GM12878 (cell line): ENCODE results near the gene DPYSL3. TPM values are rescaled to one million over a fixed set of nuclear protein-coding genes. Genes with fewer than 3 reads are reported as not detected.

ENCODE experiments used
- ATAC-seq: fragments of 200-7000 bp; cut with Tn5 transposase; 3 replicates; pipeline ENCODE4 v1.9.1; 2020; ENCODE audit warnings: mild to moderate bottlenecking, moderate library complexity
- BruUV-seq: library from RNA; stranded (reverse); fragments of 400-500 nt; replicated peaks from 2 replicates; lab custom pipeline; 2021; lab: Mats Ljungman, UMichigan
- CTCF ChIA-PET: fragments of 300-600 bp; sonication (Branson Sonifier 250); formaldehyde crosslinking; extraction: SDS; loops from one replicate; lab custom pipeline; 2021; ENCODE audit warnings: inconsistent platforms; lab: Yijun Ruan, JAX
- POLR2A ChIA-PET: fragments of 350-600 bp; formaldehyde crosslinking; extraction: SDS; loops from one replicate; lab custom pipeline; 2021; ENCODE audit warnings: inconsistent platforms; lab: Charles Lee
- RAD21 ChIA-PET: fragments of 300-600 bp; sonication (Branson Sonifier 250); formaldehyde crosslinking; loops from one replicate; lab custom pipeline; 2023; ENCODE audit warnings: antibody characterized with exemption; ENCODE audit not compliant: unreplicated experiment; lab: Charles Lee
- SMC1A ChIA-PET: fragments of 300-600 bp; sonication (Branson Sonifier 250); formaldehyde crosslinking; loops from one replicate; lab custom pipeline; 2023; ENCODE audit not compliant: unreplicated experiment, uncharacterized antibody; lab: Charles Lee
- DNase-seq: peaks from one replicate; pipeline ENCODE4 v3.0.0-alpha.2; 2011; ENCODE audit warnings: low read depth, low spot score
- FAIRE-seq: peaks from 3 replicates; lab custom pipeline; 2011; peaks lifted over from hg19 to GRCh38; lab: Jason Lieb, UNC
- H2AFZ ChIP-seq: 2 replicates; pipeline ENCODE4 v1.6.0; 2011; ENCODE audit warnings: low read depth, low read length, control low read depth; ENCODE audit not compliant: control insufficient read depth
- H3K27ac ChIP-seq: 2 replicates; pipeline ENCODE4 v1.5.1; 2011; ENCODE audit warnings: control low read depth; ENCODE audit not compliant: control insufficient read depth, insufficient read depth
- H3K27me3 ChIP-seq, 2 experiments: replicated peaks in 1 of 2; 2 replicates each; pipeline versions ENCODE4 v1.6.0 to v1.6.1; 2011; ENCODE audit warnings: low read length in 1 of 2; ENCODE audit not compliant: control insufficient read depth in 2 of 2, insufficient read depth in 2 of 2
- H3K36me3 ChIP-seq, 2 experiments: 2 replicates each; pipeline ENCODE4 v1.5.1; 2011; ENCODE audit warnings: low read length in 1 of 2; ENCODE audit not compliant: control insufficient read depth in 2 of 2, insufficient read depth in 2 of 2
- H3K4me1 ChIP-seq: 2 replicates; pipeline ENCODE4 v1.6.1; 2011; ENCODE audit warnings: mild to moderate bottlenecking, low read length, moderate library complexity, mixed read lengths; ENCODE audit not compliant: control insufficient read depth, insufficient read depth
- H3K4me2 ChIP-seq: 2 replicates; pipeline ENCODE4 v1.6.0; 2011; ENCODE audit warnings: control low read depth; ENCODE audit not compliant: control insufficient read depth, insufficient read depth
- H3K4me3 ChIP-seq: fragments of 200-600 bp; sonication (generic); 2 replicates; pipeline ENCODE4 v1.5.1; 2016
- H3K79me2 ChIP-seq: 2 replicates; pipeline ENCODE4 v1.6.0; 2011; ENCODE audit warnings: low read length; ENCODE audit not compliant: control insufficient read depth, insufficient read depth
- H3K9ac ChIP-seq: 2 replicates; pipeline ENCODE4 v1.8.0; 2011; ENCODE audit warnings: low read length, control low read depth, mixed read lengths; ENCODE audit not compliant: control insufficient read depth, insufficient read depth
- H3K9me3 ChIP-seq: replicated peaks from 3 replicates; pipeline ENCODE4 v1.5.1; 2011; ENCODE audit warnings: mild to moderate bottlenecking, low read length; ENCODE audit not compliant: control insufficient read depth, insufficient read depth
- H4K20me1 ChIP-seq: 2 replicates; pipeline ENCODE4 v1.6.0; 2011; ENCODE audit not compliant: control insufficient read depth, insufficient read depth
- NFYB ChIP-seq: IDR thresholded peaks from 2 replicates; pipeline ENCODE4 v1.6.1; 2011; ENCODE audit warnings: low read depth, mild to moderate bottlenecking, low read length, improper control_type of control experiment, moderate library complexity; ENCODE audit not compliant: insufficient read depth
- SMC3 ChIP-seq: IDR thresholded peaks from 2 replicates; pipeline ENCODE4 v1.6.1; 2011; ENCODE audit warnings: low read length, improper control_type of control experiment, borderline replicate concordance
- TARDBP ChIP-seq: IDR thresholded peaks from 2 replicates; pipeline ENCODE4 v1.6.1; 2016; ENCODE audit warnings: borderline replicate concordance
- YBX1 ChIP-seq: fragments of 450-650 bp; IDR thresholded peaks from 2 replicates; pipeline ENCODE4 v1.6.1; 2016; ENCODE audit warnings: antibody characterized with exemption
- WGBS: methylation state at CpG from one replicate; pipeline ENCODE4 v1.1.6; 2016; ENCODE audit warnings: low lambda C conversion rate; ENCODE audit not compliant: insufficient replicate concordance, insufficient coverage; ENCODE audit errors: missing lambda C conversion rate; 5-methylcytosine and 5-hydroxymethylcytosine counted together
- in situ Hi-C: fragments of 300-500 bp; cut with MboI; formaldehyde crosslinking; loops from 9 replicates; pipeline ENCODE4 v1.14.3; 2018; ENCODE audit warnings: mixed read lengths
- intact Hi-C: fragments of 100-400 bp; cut with micrococcal nuclease; formaldehyde crosslinking; loops from one replicate; pipeline ENCODE4 v1.14.2; 2022; ENCODE audit not compliant: unreplicated experiment
- polyA plus RNA-seq, 11 experiments: library from polyadenylated mRNA; depleted of rRNA in 4 of 11; unstranded in 6 of 11; stranded (reverse) in 5 of 11; fragments of >200 nt; fragmentation: Nextera tagmentation in 4 of 11; fragmentation: Illumina TruSeq in 1 of 11; extraction: Ambion mirVana in 4 of 11; extraction: Trizol in 1 of 11; gene quantifications; 1 replicate in 1 of 11; 2 replicates in 10 of 11; pipeline versions ENCODE4 v1.2.1 to v1.2.3, GENCODE V29; 2011 to 2016; ENCODE audit warnings: inconsistent platforms in 2 of 11, missing spikeins in 2 of 11, low read depth in 1 of 11
- total RNA-seq, 4 experiments: library from RNA; depleted of rRNA in 3 of 4; stranded (reverse); fragments of >200 nt in 3 of 4; fragmentation: Illumina TruSeq in 1 of 4; extraction: Trizol in 1 of 4; gene quantifications; 2 replicates each; pipeline versions ENCODE4 v1.2.1 to v1.2.3, GENCODE V29; 2013 to 2021

DPYSL3 gene
- total and polyA plus RNA-seq, 10 of the 15 experiments (the other 5 are each of a cell fraction or from before 2014, with no cell fraction given): 0.08 to 1.5 (median 0.45) TPM; not detected in 1

- SMC1A ChIA-PET: interaction anchor here (0.6 to 1.7 kb wide), 4 partner anchors 8 to 118 kb away, joined by 3 to 5 read pairs (median 4); no protein-coding TSS in a partner anchor
- ATAC-seq: no peak
- no peak overlapping the region for H3K4me2 ChIP-seq
- no peak for FAIRE-seq
- TF ChIP-seq TARDBP (no peak), NFYB (no peak), SMC3 (no peak), YBX1 (no peak)
- TF ChIP-seq, all 136 proteins: peak for 0
- no peak overlapping the region for H3K9ac ChIP-seq
- no peaks in the 10 kb centered on the region for H4K20me1 ChIP-seq
- H3K27me3 ChIP-seq: peaks cover 4 to 14% of the 10 kb centered on the region in 2 experiments
- H3K27ac ChIP-seq: no peak overlapping the region
- BruUV-seq: no TSS peak
- no peak for DNase-seq
- in situ Hi-C loops: no loop called here
- whole genome bisulfite sequencing: 25% methylated on average over 1 of the region's 1 CpG
- no peaks in the 10 kb centered on the region for H3K4me1 ChIP-seq
- intact Hi-C loops: loop anchor here (2.0 to 10.0 kb wide), 3 partner anchors 51 to 369 kb away; no protein-coding TSS in a partner anchor
- no peak overlapping the region for H2AFZ ChIP-seq
- RAD21 ChIA-PET: interaction anchor here (1.0 to 1.3 kb wide), 2 partner anchors 29 to 102 kb away, joined by 3 read pairs; no protein-coding TSS in a partner anchor
- H3K9me3 ChIP-seq: no peaks in the 10 kb centered on the region
- H3K36me3 ChIP-seq: no peaks in the 10 kb centered on the region
- H3K4me3 ChIP-seq: no peak overlapping the region
- no peaks in the 10 kb centered on the region for H3K79me2 ChIP-seq
- POLR2A ChIA-PET: no interaction called here
- CTCF ChIA-PET: interaction anchor here (0.6 to 2.9 kb wide), 5 partner anchors 11 to 156 kb away, joined by 3 to 36 read pairs (median 4); no protein-coding TSS in a partner anchor
Measured at GRCh38 chr5:147455822-147456450, 53.9 kb downstream of the DPYSL3 start.
